ENCODE measurements around the gene C2CD3. TPM values are rescaled to one million over a fixed set of nuclear protein-coding genes. Genes with fewer than 3 reads are reported as not detected.

Gene C2CD3
- total and polyA plus RNA-seq, 9 of the 15 experiments (the other 6 are each of a cell fraction or from before 2014, with no cell fraction given), result 4.4 to 20.2 (median 15.4) TPM

GRCh38 chr11:73989156-73989555 is 181.6 kb downstream of the C2CD3 start (continued):
- TF ChIP-seq CTBP1 (IDR thresholded peaks at IDR 0.05; ENCODE audit: borderline replicate concordance), result no peak
- TF ChIP-seq SMC3 (conservative IDR thresholded peaks at IDR 0.05; ENCODE audit: insufficient read depth, low read depth, low read length), result peak; percentile 37; the same call in 1 of the 2 replicates
- no peak for TF ChIP-seq KDM1A (IDR thresholded peaks at IDR 0.05)
- 0 out of 4 replicates have a peak, but pooled peaks of 1 of the 2 experiments have one; percentile 24 for TF ChIP-seq FOXK2 (conservative IDR thresholded peaks at IDR 0.05 in 1 of 2, IDR thresholded peaks at IDR 0.05 in 1 of 2; ENCODE audit: low read depth in 2 of 2)
- TF ChIP-seq KDM2B (CRISPR knock-in tag; IDR thresholded peaks at IDR 0.05), result no peak
- no peak for TF ChIP-seq ZNF175 (CRISPR knock-in tag; IDR thresholded peaks at IDR 0.05; ENCODE audit: low read depth)
- TF ChIP-seq CXXC5 (CRISPR knock-in tag; IDR thresholded peaks at IDR 0.05), result 0 out of 2 replicates have a peak, but pooled peaks have one; percentile 22
- no peak for TF ChIP-seq FOS (IDR thresholded peaks at IDR 0.05; ENCODE audit: extremely low read depth, insufficient read length)
- TF ChIP-seq ZNF785 (CRISPR knock-in tag; IDR thresholded peaks at IDR 0.05), result 0 out of 2 replicates have a peak, but pooled peaks have one; percentile 18
- TF ChIP-seq, protein P1, sequence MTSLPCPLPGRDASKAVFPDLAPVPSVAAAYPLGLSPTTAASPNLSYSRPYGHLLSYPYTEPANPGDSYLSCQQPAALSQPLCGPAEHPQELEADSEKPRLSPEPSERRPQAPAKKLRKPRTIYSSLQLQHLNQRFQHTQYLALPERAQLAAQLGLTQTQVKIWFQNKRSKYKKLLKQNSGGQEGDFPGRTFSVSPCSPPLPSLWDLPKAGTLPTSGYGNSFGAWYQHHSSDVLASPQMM (CRISPR knock-in tag; IDR thresholded peaks at IDR 0.05), result no peak
- TF ChIP-seq, protein P2, sequence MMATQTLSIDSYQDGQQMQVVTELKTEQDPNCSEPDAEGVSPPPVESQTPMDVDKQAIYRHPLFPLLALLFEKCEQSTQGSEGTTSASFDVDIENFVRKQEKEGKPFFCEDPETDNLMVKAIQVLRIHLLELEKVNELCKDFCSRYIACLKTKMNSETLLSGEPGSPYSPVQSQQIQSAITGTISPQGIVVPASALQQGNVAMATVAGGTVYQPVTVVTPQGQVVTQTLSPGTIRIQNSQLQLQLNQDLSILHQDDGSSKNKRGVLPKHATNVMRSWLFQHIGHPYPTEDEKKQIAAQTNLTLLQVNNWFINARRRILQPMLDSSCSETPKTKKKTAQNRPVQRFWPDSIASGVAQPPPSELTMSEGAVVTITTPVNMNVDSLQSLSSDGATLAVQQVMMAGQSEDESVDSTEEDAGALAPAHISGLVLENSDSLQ (IDR thresholded peaks at IDR 0.05), result 0 out of 2 replicates have a peak, but pooled peaks have one; percentile 5
- TF ChIP-seq TAF15 (IDR thresholded peaks at IDR 0.05; ENCODE audit: low read depth, low read length), result no peak
- TF ChIP-seq DEAF1 (CRISPR knock-in tag; IDR thresholded peaks at IDR 0.05), result peak; percentile 65; the same call in 1 of the 2 replicates
